ENCODE measurements around the gene RPS29.

RPS29 gene

DNA sequence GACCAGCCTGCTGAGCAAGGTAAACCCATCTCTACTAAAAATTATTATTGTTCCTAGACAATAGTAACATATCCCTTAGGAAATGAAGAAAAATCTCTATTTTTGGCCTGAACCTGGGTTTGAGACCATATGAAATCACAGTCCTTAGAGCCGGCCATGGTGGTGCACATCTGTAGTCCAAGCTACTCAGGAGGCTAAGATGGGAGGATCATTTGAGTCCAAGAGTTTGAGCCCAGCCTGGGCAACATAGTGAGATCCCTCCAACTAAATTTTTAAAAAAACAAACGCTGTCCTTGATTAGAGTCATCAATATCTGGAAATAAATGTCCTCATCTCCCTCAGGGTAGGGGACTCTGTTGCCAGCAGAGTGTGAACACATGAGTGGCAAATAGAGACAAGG is 34.6 kb downstream of the RPS29 start:
- DNase-seq (ENCODE audit: low read depth in 2 of 2), result no peak

DNA sequence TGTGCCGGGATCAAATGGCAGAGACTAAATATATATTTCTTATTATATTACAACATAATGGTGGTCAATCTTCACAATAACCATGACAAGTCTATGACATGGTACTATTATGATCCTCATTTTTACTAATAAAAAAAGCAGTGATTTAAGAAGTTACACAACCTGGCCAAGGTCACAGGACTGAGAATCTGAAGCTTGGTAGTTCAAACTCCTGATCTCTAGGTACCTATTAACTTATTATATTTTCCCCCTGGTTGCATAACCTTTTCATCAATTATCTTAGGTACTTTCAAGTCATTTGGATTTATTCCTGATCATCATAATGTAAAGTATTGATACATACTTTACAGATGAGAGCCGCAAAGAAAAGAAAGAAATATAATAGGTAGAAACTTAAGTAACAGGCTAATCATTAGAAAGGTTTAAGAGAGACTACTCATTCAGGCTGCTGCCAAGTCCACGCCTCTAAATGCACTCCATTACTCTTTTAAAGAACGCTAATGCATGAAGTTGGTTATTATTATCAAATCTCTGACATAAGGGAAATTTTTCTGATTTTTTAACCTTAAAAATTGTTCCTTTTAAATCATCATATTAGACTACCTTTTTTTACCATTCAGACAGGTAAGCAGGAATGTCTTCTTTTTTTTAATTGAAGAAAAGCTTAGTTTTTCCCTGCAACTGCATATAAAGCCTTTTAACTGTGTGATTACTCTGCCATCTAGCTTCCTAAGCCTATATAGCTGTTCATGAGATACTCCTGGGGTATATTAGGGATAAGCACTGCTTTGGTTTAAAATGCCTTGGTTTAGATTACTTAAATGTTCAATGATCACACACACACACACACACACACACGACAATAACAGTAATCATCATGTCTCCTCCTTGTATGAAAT is 35.6 kb downstream of the RPS29 start:
- DNase-seq (ENCODE audit: low read depth in 2 of 2), result no peak

DNA sequence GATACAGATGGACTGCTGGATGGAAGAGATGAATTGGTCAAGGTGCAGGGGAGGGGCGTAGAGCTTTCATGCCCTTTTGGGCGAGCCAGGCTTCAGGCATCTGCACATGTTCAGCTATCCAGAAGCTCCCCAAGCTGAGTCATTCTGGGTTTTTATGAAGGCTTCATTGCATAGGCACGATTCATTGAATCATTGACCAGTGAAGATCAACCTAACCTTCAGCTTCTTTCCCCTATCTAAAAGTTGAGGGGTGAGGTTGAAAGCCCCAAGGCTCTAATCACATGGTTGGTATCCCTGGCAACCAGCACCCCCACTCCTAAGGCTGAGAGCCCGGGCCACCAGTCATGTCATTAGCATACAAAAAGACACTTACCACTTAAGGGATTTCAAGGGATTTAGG is 36.3 kb downstream of the RPS29 start:
- DNase-seq (ENCODE audit: low read depth in 2 of 2), result no peak

DNA sequence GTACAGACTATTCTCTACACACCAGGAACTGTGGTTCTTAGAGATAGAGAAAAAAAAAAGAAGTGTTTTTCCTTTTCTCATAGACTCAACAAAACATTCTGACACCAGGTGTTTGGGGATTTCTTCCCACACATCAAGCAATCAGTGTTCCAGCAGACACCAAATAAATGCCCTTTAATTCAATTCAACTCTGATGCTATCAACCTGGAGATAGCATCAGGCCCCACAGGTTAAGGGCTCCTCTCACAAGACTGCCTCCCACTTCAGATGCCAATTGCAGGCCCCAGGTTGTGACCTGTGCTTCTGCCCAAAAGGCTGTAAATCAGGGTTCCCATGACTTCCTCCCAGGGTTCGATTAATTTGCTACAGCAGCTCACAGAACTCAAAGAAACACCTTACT is 36.7 kb downstream of the RPS29 start:
- no peak for DNase-seq (ENCODE audit: low read depth in 2 of 2)

DNA sequence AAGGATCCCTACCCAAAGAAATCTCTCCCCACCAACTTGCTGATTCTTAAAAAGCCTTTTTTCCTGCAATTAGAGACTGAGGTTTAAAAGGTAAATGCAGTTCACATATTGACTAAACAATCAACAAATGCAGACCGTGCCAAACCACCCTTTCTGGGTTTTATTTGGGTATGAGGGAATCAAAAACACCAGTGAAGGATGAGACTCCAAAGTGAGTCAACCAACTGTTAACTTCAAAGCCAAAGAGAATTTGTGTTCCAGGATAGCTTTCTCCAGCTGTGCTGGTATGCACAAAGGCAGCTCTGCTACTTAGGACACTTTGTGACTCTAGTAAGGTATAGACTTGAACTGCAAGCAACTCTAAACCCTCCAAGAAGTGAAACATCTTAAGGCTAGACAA is 39.4 kb downstream of the RPS29 start:
- no peak for DNase-seq (ENCODE audit: low read depth in 2 of 2)

DNA sequence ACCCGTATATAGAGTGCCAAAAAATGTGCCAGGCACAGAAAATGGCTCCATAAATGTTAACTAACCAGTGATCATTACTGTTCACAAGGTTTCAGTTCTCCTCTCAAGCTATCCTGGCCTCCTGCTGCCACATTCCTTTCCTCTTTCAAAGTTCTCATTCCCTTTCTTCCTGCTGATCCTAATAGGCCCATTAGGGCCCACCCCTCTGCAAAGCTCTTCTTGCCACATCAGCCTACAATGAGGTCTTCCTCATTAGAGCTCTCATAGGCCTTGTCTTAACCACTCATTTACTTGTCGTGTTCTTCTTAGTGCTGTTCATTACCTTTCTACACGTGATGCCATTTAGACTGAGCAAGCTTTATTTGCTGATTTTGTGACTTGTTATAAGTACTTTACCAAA is 40.5 kb downstream of the RPS29 start:
- DNase-seq (ENCODE audit: low read depth in 2 of 2), result no peak

DNA sequence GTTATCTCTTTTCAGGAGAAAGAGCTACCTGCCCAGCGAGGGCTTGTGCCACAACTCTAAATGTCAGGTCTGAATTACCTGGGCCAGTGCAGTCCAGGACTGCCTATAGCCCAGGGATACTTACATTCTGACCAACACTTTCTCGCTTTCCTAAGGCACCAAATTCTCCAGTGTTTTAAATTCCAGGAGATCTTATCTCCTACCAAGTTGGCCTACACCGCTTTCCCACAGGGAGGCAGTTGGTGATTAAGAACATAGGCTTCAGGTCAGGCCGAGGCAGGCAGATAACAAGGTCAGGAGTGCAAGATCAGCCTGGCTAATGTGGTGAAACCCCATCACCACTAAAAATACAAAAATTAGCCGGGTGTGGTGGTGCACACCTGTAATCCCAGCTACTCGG is 41.1 kb downstream of the RPS29 start:
- no peak for DNase-seq (ENCODE audit: low read depth in 2 of 2)

DNA sequence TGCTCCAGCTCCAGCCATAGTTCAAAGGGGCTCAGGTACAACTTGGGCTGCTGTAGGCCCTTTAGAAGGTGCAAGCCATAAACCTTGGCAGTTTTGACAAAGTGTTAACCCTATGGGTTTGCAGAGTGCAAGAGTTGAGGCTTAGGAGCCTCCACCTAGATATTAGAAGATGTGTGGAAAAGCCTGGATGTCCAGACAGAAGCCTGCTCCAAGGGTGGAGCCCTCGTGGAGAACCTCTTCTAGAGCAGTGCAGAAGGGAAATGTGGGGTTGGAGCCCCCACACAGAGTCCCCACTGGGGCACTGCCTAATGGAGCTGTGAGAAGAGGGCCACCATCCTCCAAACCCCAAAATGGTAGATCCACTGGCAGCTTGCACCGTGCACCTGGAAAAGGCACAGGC is 45.1 kb downstream of the RPS29 start:
- DNase-seq (ENCODE audit: low read depth in 2 of 2), result no peak

DNA sequence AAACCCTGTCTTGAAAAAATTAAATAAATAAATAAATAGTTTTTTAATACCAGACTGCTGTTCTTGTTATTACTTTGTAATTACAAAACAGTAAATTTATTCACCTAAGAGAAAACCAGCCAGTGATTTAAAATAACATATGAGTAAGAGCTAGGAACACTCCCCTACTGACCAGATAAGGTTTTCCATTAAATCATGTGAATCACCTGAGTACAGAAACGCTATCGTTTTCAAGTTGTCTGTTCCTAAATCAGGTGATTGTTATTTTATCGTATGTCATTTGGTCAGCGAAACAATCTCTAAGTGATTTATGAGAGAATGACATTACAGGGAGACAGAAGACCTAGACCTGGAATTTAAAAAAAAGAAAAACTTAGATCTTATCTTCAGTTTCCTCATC is 47.3 kb downstream of the RPS29 start:
- no peak for DNase-seq (ENCODE audit: low read depth in 2 of 2)
